GM19463 (cell line): ENCODE results near the gene NCK1.
"Not testable (repeated sequence)": the region's sequence is repeated elsewhere in the genome, so short reads cannot be mapped to it uniquely, and the experiment has no call there.

Experiments used
- ATAC-seq: cut with Tn5 transposase; IDR thresholded peaks from one replicate; pipeline ENCODE4 v1.9.1; 2021; ENCODE audit warnings: mild to moderate bottlenecking, moderate library complexity; ENCODE audit not compliant: unreplicated experiment

Gene NCK1

GRCh38 chr3:136943436-136943835 lies 81.4 kb downstream of the NCK1 start:
- ATAC-seq, result no peak

GRCh38 chr3:136946978-136947377 lies 85.0 kb downstream of the NCK1 start:
- ATAC-seq, result no peak

- no peak for ATAC-seq
Observed at GRCh38 chr3:136947477-136947876, 85.5 kb downstream of the NCK1 start.

GRCh38 chr3:136949146-136949545 lies 87.1 kb downstream of the NCK1 start:
- ATAC-seq, result no peak

DNA sequence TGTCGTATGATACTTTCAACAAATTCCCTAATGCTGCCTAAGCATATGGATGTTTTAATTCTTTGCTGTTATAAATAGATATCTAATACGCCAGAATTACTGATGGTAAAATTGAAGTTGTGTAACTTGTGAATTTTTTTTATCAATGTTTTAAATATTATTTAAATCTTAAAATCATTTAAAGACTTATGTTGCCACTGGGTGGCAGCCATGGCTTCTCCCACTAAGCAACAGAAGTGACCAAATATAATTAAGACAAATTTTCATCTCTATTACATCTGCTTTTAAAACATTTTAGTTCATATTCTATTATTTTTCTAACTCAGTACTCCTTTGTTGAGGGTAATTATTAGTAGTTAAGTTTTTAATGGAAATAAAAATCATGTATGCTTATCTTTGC lies 87.7 kb downstream of the NCK1 start:
- ATAC-seq, result no peak

DNA sequence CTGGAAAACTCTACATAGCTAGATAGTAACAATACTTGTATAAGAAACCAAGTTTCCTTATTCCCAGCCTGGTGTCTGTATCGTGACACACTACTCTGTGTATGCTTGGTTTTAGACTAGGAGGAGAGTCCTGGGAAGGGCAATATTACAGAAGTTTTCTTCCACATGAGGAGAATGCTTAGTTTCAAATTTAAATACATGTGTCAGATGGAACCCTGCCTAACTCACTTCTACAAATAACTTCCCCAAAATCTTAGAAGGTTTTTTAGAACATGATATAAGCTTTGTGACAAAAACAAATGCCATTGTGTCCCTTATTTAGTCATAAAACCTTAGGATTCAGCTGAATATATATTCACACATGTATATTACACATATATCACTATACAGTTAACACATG lies 88.6 kb downstream of the NCK1 start:
- no peak for ATAC-seq

DNA sequence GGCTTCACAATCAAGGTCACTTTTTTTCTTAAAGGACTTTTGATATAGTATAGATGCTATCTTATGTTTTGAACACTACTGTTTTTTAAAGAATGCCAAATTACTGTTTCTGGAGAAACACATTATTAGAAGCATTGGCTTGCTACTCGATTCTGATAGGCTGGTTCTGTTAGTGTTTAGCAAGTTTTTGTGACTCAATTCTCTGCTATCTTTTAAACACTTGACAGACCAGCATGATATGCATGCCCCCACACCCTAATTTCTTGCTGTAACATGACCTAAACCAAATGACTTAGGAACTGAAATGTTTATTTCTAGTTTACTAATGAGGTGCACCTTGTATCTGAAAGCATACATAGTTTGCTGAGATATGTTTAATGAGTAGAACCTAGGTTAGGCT lies 90.3 kb downstream of the NCK1 start:
- no peak for ATAC-seq

DNA sequence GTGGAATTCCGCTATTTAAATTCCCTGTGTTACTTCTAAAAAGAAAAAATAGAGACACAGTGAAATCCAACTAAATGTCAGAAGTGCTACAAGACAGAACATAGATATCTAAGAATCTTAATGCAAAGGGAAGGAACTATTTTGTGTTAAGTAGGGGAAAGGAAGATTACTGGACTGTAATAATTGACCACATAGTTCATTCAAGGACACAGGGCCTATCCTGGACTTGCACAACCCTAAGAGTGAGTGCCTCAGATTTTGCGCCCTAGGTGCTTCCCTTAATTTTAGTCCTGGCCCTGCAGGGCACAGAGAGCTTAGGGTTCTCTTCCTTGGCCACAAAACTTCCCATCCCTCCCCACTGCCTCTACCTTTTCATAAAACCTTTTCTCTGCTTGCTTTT lies 92.2 kb downstream of the NCK1 start:
- no peak for ATAC-seq

- ATAC-seq, result no peak
Observed at GRCh38 chr3:136954980-136955780, 93.2 kb downstream of the NCK1 start.

- no peak for ATAC-seq
Observed at GRCh38 chr3:136955813-136956212, 93.8 kb downstream of the NCK1 start.

- ATAC-seq, result no peak
Observed at GRCh38 chr3:136956971-136957370, 95.0 kb downstream of the NCK1 start.

DNA sequence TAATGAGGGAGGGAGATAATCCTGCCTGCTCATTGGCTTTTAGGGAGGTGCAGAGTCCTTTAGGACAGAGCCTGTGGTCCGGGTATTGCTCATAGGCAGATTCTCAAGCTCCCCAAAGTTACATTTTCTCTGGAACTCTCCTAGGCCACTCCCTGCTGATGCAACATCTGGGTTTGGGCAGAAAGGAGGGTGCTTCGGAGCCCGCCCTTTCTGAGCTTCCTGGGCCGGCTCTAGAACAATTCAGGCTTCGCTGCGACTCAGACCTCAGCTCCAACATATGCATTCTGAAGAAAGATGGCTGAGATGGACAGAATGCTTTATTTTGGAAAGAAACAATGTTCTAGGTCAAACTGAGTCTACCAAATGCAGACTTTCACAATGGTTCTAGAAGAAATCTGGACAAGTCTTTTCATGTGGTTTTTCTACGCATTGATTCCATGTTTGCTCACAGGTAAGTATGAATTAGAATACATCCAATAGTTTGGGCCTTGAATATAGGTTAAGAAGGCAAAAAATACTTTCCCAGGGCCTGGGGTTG lies 95.8 kb downstream of the NCK1 start, which contains the start of gene IL20RB:
TSS of gene IL20RB (plus strand) at position 233 of the 538 bp plus-strand sequence. CDS start at position 364, 131 bp downstream.
- ATAC-seq, result no peak

GRCh38 chr3:136958939-136959338 lies 96.9 kb downstream of the NCK1 start:
- no peak for ATAC-seq

DNA sequence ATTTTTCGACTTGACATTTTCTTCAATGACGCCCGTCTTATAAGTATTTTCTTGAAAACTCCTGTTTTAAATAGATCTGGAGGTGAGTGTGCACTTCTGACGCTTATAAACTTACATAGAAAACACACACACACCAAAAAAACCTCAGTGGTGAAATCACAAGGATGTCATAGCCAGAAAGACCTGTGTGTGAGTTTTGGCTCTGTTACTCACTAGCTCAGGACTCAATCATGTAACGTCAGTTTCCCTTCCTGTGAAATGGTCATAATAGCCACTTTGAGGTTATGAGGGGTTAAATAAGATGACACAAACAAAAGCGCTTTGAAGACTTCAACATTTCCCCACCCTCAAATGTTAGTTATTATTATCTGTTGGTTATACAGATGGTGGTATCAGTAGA lies 97.6 kb downstream of the NCK1 start:
- no peak for ATAC-seq

GRCh38 chr3:136960838-136961836 lies 99.1 kb downstream of the NCK1 start:
- ATAC-seq, result no peak

GRCh38 chr3:136962927-136963326 lies 100.9 kb downstream of the NCK1 start:
- no peak for ATAC-seq

GRCh38 chr3:136969539-136969938 lies 107.5 kb downstream of the NCK1 start:
- not testable (repeated sequence) for ATAC-seq

DNA sequence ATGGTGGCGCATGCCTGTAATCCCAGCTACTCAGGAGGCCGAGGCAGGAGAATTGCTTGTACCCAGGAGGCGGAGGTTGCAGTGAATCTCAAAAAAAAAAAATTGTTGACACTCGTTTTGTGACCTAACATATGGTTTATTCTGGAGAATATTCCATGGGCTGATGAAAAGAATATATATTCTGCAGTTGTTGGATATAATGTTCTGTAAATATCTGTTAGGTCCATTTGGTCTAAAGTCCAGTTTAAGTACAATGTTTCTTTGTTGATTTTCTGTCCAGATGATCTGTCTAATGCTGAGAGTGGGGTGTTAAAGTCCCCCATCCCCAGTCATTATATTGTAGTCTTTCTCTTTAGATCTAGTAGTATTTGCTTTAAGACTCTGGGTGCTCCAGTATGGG lies 111.3 kb downstream of the NCK1 start:
- ATAC-seq, result no peak

- ATAC-seq, result no peak
Observed at GRCh38 chr3:136974670-136975069, 112.7 kb downstream of the NCK1 start.

- ATAC-seq, result no peak
Observed at GRCh38 chr3:136979204-136979603, 117.2 kb downstream of the NCK1 start.

- ATAC-seq, result no peak
Observed at GRCh38 chr3:136979684-136980083, 117.7 kb downstream of the NCK1 start.
